Stimulated activated CD4-positive, alpha-beta T cell treated with anti-CD3 and anti-CD28 coated beads, Interleukin-12 subunit alpha, Interleukin-12 subunit beta, amount 100 ng/mL, for 24 hours (primary cell): ENCODE data around the gene MAIP1.
A peak's percentile ranks its signal among the peaks of the same experiment; 100 is the strongest.

Source experiments
- DNase-seq, 2 experiments: peaks; one replicate each; pipeline ENCODE4 v3.0.0-alpha.2; 2020; ENCODE audit warnings: low read depth in 2 of 2

The MAIP1 gene

DNA sequence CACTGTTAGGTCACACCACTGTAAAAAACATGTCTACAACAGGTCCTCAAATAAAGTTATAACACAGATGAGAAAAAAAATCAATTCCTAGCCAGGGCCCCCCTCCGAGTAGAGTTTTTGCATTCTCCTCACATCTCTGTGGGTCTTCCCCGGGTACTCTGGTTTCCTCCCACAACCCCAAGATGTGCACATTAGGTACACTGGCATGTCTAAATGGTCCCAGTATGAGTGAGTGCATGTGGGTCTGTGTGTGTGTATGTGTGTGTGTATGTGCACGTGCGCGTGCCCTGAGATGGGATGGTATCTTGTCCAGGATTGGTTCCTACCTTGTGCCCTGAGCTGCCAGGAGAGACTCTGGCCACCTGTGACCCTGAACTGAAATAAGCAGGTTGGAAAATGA is 5.0 kb upstream of the MAIP1 start:
- DNase-seq: no peak

DNA sequence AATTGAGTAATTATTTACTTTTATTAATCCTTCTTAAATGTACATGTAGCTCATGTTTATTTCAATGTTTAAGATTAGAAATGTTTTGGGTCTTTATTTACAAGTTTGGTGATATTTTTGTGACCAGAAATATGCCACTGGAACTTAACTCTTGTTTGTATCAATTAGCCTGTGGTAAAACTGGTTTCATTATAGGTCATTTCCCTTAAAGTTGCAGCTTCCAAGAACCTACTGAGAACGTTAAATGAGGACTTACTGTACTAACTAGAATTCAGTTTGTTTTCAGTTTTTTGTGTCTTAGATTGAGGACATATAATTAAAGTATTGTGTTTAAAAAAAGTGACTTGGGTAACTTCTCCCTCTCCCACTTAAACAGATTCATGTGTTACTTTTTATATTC is 4.4 kb upstream of the MAIP1 start:
- DNase-seq: no peak

DNA sequence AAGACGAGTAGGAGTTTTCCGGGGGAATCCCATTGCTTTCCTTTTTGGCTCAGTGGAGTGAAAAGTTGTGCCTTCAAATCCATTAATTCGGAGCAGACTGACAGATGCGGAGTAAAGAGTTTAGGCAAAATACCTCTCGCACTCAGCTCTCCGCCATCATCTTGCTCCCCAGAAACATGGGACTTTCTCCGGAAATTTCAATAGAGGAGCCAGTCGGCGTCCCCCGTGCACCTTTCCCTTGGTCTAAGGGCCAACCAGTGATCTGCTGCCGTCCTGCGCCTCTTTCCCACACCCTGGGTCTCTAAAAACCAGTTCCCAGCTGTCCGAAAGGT is 409 bp upstream of the MAIP1 start:
- DNase-seq: no peak

DNA sequence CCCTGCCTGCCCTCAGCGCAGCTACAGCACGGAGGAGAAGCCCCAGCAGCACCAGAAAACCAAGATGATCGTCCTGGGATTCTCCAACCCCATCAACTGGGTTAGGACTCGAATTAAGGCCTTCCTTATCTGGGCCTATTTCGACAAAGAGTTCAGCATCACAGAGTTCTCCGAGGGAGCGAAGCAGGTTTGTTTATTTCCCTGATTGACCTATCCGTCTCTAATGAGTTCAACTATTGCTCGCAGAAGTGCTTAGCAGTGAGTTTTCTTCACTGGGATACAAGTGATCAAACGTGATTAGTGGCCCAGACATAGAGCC is 639 bp downstream of the MAIP1 start:
- no peak for DNase-seq

GRCh38 chr2:199958014-199958413 is 2.6 kb downstream of the MAIP1 start:
- no peak for DNase-seq

- DNase-seq: no peak
Measured at GRCh38 chr2:199962203-199962602, 6.8 kb downstream of the MAIP1 start.

DNA sequence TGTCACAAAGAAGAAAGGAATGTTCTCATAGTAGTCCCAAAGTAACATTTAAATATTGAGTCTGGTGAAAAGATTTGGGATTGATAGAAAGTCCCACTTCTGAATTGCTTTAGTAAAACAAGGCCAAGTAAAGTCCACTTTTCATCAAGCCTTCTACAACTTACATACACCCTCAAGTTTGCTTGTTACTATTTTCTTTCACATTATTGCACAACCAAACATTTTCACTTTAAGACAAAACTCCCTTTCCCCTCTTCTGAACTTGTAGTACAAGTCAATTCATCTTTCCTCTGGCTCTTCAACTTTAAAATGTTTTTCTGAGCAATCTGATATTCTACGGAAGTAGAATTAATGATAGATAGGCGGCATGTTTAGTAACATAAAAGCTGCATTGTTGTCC is 11.0 kb downstream of the MAIP1 start:
- DNase-seq: no peak

- no peak for DNase-seq
Measured at GRCh38 chr2:199966976-199967375, 11.6 kb downstream of the MAIP1 start.

- no peak for DNase-seq
Measured at GRCh38 chr2:199968126-199968525, 12.7 kb downstream of the MAIP1 start.

GRCh38 chr2:199972088-199972626 is 16.8 kb downstream of the MAIP1 start:
- DNase-seq: no peak

GRCh38 chr2:199973703-199974102 is 18.3 kb downstream of the MAIP1 start:
- no peak for DNase-seq

DNA sequence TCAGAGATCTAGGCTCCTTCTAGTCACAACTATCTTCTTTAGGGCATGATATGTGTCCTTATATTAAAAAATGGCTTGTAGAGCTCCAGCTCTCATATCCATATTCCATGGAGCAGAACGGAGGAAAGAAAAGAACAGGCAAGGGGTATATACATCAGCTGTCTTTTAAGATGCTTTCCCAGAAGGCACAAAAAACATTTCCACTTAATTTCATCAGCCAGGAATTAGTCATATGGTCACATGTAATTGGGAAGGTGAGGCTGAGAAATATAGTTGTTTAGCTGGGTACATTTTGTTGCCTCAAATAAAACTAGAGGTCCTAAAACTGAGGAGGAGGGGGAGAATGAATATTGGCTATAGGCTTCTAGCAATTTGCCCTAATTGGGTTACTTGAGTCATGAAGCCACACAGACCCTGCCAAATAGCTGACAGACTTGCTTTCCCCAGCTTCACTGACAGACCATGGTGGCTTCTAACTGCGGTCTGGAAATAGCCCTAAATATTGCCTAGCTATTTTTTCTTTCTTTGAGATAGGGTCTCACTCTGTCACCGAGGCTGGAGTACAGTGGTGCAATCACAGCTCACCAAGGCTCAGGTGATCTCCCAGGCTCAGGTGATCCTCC is 20.0 kb downstream of the MAIP1 start:
- no peak for DNase-seq

GRCh38 chr2:199977984-199978415 is 22.6 kb downstream of the MAIP1 start:
- DNase-seq: no peak

GRCh38 chr2:199979398-199979797 is 24.0 kb downstream of the MAIP1 start:
- DNase-seq: no peak

GRCh38 chr2:199979832-199980628 is 24.6 kb downstream of the MAIP1 start:
- peak; percentile 61 to 82 for DNase-seq

DNA sequence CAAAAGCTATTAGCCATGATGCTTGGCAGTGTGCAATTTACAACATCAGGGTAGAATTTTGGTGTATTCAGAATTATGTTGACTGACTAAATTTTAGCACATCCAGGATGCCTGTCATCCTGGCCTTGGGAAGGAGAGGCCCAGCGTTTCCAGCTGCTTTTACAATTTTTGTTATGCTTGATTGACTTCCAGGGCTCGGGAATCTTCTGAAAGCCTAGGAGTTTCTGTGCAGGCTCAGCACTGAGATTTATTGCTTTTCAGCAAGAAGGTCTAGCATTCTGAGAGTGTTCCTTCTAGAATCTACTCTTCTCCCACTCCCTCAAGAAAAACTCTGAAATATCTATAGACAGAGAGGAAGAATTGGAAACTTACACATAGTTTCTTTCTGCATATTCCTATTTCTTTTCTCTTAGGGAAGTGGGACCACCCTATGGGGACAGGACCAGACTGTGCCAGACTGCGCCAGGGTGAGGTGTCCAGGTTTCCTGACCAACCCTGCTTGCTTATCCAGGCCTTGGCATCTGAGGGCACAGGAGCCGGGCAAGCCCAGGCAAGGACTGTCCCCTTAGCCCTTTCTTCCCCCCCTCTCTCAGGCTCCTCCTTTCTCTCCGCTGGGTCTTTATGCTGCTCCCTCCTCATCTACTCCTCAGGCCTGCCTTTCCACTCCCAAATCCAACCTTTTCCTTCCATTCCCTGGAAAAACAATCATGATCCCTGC is 26.9 kb downstream of the MAIP1 start:
- no peak for DNase-seq

GRCh38 chr2:199983534-199983933 is 28.2 kb downstream of the MAIP1 start:
- no peak for DNase-seq

DNA sequence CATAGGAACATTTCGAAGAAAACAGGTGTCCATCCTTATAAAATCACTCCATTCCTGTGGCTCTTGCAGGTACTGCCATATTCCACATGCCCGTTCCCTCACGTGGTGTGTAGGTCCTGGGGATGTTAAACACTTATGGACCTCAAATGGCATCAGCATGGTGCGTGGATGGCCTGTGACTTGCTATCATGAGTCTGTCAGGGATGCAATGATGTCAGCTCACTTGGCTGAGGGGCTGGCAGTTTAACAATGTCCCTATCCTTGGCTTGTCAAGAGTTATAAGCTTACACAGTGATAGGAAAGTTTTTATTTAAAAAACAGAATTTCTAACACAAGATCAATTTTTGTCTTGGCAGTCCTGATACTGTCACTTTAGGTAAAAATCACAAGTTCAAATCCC is 28.8 kb downstream of the MAIP1 start:
- DNase-seq: no peak

DNA sequence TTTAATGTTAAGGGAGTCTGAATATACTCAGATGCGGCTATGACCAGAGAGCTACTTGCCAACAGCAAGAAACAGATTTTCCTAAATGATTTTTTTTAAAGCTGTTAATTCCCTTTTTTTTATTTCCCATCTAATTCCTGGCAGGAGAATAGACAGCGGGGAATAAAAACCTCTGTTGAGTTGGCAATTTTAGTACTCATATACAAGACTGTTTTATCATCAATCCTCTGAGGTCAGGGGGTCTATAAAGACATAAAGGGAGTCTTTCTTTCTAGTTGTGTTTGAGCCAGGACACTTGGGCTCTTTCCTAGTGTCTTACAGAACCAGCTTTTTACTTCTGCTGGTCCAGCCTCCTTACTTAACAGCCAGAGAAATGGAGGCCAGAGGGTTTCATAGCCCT is 29.4 kb downstream of the MAIP1 start:
- no peak for DNase-seq

DNA sequence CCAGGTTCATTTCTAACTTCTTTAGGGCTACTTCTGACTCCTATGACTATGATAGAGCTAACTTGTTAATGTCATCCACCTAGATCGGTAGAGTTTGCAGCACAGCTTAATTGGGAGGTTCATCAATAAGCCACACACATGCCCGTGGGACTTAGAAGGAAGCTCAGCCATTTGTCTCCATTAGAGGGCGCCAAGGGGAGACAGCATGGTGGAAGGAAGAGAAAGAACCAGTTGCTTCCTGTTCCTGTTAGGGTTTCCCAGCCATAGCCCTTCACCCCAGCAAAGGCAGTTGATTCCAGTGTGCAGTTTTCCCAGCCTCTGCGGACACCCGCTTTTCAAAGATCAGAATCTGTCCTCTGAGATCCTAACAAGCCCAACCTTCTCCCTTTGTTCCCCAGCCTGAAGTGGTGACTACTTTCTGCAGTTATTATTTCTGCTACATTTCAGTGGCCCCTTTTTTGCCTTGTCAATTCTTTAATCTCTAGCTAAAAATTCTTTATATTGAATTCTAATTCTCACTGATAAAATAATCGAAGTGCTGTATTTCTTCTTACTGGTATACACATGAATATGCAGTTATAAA is 30.3 kb downstream of the MAIP1 start:
- peak; percentile 23 to 46 for DNase-seq

DNA sequence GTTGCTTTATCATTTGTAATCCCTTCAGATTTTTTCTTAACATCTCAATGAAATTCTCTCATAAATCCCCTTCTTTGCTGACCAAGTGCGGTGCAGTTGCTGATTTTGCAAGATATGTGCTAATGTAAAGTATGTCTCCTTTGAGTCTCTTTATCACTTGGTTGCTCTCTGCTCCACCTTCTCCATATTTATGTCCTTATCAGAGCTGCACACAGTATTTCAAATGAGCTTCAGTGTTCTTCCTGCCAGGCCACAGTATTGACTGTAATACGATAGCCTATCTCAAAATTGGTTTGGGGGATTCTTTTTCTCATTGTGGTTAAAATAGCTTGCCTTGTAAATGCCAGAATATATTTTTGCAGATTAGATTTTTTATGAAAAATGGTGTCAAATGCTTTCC is 32.2 kb downstream of the MAIP1 start:
- DNase-seq: no peak

- no peak for DNase-seq
Measured at GRCh38 chr2:199988151-199988550, 32.8 kb downstream of the MAIP1 start.

- DNase-seq: no peak
Measured at GRCh38 chr2:199989822-199990221, 34.4 kb downstream of the MAIP1 start.
